ENCODE results near the gene ARHGEF28.

The ARHGEF28 gene

DNA sequence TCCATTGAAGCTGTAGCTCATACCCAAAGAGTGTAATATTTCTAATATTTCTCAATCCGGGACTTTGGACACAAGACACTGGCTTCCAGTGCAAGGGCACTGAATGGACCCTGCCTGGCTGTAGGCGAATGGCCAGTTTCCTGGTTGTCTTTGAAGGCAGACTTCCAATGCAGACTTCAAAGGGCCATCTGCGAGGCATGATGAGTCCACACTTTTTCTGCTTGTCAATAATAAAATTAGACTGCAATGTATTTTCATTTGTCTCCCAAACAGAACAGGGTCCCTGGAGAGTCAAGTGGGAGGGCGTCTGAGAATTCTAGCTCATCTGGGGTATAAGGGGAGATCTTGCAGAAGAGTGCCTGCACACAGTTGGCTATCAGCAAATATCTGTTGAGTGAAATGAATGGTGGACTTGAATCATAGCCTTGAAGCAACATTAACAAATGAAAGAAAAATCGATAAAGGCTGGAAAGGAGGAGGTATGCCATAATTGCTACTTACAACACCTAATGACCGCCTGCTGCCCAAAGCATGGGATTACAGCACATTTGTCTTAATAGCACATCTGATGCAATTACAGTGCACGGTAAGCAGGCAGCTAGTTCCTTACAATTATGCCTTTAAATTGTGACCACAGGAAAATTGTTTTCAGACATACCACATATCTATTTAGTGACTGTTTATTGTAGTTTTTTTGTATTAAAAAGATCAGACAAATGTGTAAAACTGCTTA lies 137.5 kb downstream of the ARHGEF28 start:
- Histone ChIP-seq H3K9me3 (ENCODE audit: control insufficient read depth, insufficient read depth, low read length) (peaks cover 12% of the 10 kb centered on the region), H3K4me1 (ENCODE audit: control insufficient read depth, insufficient read depth, low read length) (no peaks in the 10 kb centered on the region), H3K9ac (ENCODE audit: low read depth, low read length) (no peak overlapping the region), H3K4me3 (ENCODE audit: low read depth, low read length) (no peak overlapping the region), H3K27ac (ENCODE audit: low read depth, low read length) (no peak overlapping the region), H3K27me3 (ENCODE audit: control insufficient read depth, insufficient read depth, low read length) (no peaks in the 10 kb centered on the region), H3K36me3 (ENCODE audit: control insufficient read depth, insufficient read depth, low read length) (no peaks in the 10 kb centered on the region)

DNA sequence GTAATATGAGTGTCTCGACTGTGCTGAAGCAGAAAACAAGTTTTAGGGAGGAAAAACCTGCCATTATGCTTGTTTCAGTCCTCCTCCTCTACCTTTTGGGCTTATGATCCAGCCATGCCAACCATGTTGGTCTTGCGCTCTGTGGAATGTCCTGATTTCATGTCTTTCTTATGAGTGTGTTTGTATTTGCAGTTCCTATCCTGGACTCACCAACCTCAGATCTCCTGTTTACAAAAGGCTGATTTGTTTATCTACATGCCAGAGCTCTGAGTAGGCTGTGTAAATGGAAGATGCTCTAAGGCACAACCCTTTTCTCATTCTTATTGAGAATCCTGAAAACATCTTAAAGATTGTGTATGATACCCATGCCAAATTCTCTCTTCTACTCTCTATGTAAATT lies 138.6 kb downstream of the ARHGEF28 start:
- Histone ChIP-seq H3K36me3 (ENCODE audit: control insufficient read depth, insufficient read depth, low read length) (no peaks in the 10 kb centered on the region), H3K27ac (ENCODE audit: low read depth, low read length) (no peak overlapping the region), H3K4me1 (ENCODE audit: control insufficient read depth, insufficient read depth, low read length) (no peaks in the 10 kb centered on the region), H3K9ac (ENCODE audit: low read depth, low read length) (no peak overlapping the region), H3K9me3 (ENCODE audit: control insufficient read depth, insufficient read depth, low read length) (peaks cover 17% of the 10 kb centered on the region), H3K4me3 (ENCODE audit: low read depth, low read length) (no peak overlapping the region), H3K27me3 (ENCODE audit: control insufficient read depth, insufficient read depth, low read length) (no peaks in the 10 kb centered on the region)

DNA sequence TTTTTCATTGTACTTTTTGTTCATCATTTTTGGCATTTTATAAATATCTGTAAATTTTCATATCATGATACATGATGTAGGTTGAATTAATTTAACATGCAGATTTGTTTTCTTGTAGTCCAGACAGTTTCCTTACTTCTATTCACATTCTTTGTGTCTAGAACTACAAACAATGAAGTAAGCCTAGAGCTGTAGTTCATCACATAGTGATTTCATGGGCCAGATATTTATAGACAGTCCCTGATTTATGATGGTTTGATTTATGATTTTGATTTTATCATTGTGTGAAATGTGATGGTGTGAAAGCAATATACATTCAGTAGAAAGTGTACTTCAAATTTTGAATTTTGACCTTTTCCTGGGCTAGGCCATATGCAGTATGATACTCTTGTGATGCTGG lies 139.0 kb downstream of the ARHGEF28 start:
- no peak overlapping the region for H3K27ac ChIP-seq (ENCODE audit: low read depth, low read length)
- no peaks in the 10 kb centered on the region for H3K27me3 ChIP-seq (ENCODE audit: control insufficient read depth, insufficient read depth, low read length)

DNA sequence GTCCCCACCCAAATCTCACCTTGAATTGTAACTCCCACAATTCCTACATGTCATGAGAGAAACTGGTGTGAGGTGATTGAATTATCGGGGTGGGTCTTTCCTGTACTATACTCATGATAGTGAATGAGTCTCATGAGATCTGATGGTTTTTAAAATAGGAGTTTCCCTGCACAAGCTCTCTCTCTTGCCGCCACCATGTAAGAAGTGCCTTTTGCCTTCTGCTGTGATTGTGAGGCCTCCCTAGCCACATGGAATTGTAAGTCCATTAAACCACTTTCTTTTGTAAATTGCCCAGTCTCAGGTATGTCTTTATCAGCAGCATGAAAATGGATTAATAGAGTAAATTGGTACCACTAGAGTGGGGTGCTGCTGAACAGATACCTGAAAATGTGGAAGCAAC lies 140.9 kb downstream of the ARHGEF28 start:
- Histone ChIP-seq H3K9ac (ENCODE audit: low read depth, low read length) (no peak overlapping the region), H3K4me1 (ENCODE audit: control insufficient read depth, insufficient read depth, low read length) (no peaks in the 10 kb centered on the region), H3K4me3 (ENCODE audit: low read depth, low read length) (no peak overlapping the region), H3K9me3 (ENCODE audit: control insufficient read depth, insufficient read depth, low read length) (peaks cover 17% of the 10 kb centered on the region), H3K36me3 (ENCODE audit: control insufficient read depth, insufficient read depth, low read length) (no peaks in the 10 kb centered on the region), H3K27ac (ENCODE audit: low read depth, low read length) (no peak overlapping the region), H3K27me3 (ENCODE audit: control insufficient read depth, insufficient read depth, low read length) (no peaks in the 10 kb centered on the region)

More for the DNA sequence above, 139.0 kb downstream of the ARHGEF28 start:
- peaks cover 17% of the 10 kb centered on the region for H3K9me3 ChIP-seq (ENCODE audit: control insufficient read depth, insufficient read depth, low read length)
- H3K36me3 ChIP-seq (ENCODE audit: control insufficient read depth, insufficient read depth, low read length), result no peaks in the 10 kb centered on the region
- no peaks in the 10 kb centered on the region for H3K4me1 ChIP-seq (ENCODE audit: control insufficient read depth, insufficient read depth, low read length)
- H3K4me3 ChIP-seq (ENCODE audit: low read depth, low read length), result no peak overlapping the region
- H3K9ac ChIP-seq (ENCODE audit: low read depth, low read length), result no peak overlapping the region

DNA sequence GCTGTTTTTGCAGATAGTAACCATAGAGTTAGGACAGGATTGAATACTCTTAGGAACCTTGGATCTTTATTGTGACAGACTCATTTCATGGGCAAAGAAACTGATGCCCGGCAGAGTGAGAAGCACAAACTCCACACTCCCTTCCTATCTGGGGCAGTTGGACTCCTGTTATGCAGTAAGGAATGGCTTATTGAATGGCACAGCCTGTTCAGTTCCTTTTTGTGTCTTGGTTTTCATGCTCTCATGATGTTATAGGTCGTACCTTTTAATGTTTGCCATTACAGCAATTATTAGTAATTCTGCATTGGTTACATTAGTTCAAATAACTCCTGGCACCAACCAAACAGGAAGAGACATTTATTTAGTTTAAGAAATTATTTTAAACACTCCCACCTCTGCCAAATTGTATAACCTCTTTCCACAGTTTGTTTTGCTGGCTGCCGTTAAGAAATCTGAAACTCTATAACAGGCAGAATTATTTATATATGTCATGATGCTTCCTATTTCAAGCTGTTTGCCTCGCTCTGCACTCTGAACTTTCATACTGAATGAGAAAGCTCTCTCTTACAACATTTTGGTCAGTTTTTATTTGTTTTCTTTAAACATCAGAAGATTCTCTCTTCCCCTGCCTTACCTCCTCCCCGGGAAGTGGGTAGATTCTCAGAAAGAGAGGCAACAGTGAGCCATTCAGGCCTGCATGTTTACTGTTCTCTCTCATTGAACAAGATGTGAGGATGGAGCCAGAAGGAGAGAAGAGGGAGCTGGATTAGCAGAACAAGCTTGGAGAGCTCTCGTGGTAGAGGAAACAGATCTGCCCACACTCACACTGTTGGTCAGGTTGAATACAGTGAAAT lies 144.4 kb downstream of the ARHGEF28 start:
- Histone ChIP-seq H3K27me3 (ENCODE audit: control insufficient read depth, insufficient read depth, low read length) (no peaks in the 10 kb centered on the region), H3K9me3 (ENCODE audit: control insufficient read depth, insufficient read depth, low read length) (peaks cover 17% of the 10 kb centered on the region), H3K27ac (ENCODE audit: low read depth, low read length) (no peak overlapping the region)

DNA sequence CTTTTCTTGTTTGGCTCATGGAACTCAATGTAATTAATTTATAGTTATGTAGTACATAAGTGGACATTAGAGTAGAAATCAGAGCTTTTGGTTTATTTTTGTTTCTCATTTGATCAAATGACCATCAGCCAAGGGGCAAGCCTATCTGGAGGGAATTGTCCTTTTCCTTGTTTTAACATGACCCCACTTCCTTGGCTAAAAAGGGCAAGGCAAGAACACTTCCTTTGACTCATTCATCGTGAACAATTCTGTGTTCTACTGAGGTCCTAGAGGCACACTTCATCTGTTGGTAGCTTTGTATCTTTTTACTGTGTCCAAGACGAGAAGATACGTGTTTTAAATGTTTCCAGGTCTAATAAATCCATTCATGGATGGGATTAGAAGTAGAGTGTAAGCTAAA lies 148.9 kb downstream of the ARHGEF28 start:
- Histone ChIP-seq H3K9me3 (ENCODE audit: control insufficient read depth, insufficient read depth, low read length) (no peaks in the 10 kb centered on the region), H3K4me1 (ENCODE audit: control insufficient read depth, insufficient read depth, low read length) (no peaks in the 10 kb centered on the region), H3K36me3 (ENCODE audit: control insufficient read depth, insufficient read depth, low read length) (no peaks in the 10 kb centered on the region), H3K9ac (ENCODE audit: low read depth, low read length) (no peak overlapping the region), H3K27me3 (ENCODE audit: control insufficient read depth, insufficient read depth, low read length) (no peaks in the 10 kb centered on the region), H3K4me3 (ENCODE audit: low read depth, low read length) (no peak overlapping the region), H3K27ac (ENCODE audit: low read depth, low read length) (no peak overlapping the region)

More for the DNA sequence above, 144.4 kb downstream of the ARHGEF28 start:
- Histone ChIP-seq H3K9ac (ENCODE audit: low read depth, low read length) (no peak overlapping the region), H3K4me1 (ENCODE audit: control insufficient read depth, insufficient read depth, low read length) (no peaks in the 10 kb centered on the region), H3K36me3 (ENCODE audit: control insufficient read depth, insufficient read depth, low read length) (no peaks in the 10 kb centered on the region), H3K4me3 (ENCODE audit: low read depth, low read length) (no peak overlapping the region)

DNA sequence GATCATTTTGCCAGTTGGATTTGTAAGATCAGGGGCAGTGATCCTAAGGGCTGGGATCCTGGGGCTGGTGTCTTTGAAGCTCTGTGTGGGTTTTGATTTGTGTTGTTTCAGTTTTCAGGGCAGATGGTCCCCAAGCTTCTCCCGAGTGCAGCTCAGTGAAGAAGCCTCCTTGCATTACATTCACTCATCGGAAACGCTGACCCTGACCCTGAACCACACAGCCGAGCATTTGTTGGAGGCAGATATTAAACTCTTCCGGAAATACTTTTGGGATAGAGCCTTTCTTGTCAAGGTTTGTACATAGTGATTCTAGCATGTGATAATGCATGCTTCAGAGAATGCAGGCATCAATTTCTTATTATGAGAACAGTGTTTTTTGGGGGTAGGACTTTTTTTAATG lies 150.4 kb downstream of the ARHGEF28 start:
- no peak overlapping the region for H3K4me3 ChIP-seq (ENCODE audit: low read depth, low read length)

DNA sequence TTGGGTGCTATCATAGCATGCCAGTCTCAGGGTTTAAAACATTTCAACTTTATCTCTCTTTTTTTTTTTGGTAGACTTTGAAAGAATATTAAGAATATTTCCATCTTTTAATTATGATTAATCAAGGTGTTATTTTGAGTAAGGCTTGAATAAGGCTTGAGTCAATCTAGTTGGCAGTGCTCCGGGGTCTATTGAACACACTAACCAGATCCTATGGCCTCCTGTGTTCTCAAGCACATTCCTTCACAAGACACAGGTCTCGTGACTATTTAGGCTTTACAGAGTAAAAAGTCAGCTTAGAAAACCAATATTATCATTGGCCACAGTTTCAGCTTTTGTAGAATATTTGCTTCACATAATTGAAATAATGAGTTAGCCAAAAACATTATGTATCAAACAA lies 151.2 kb downstream of the ARHGEF28 start:
- H3K27me3 ChIP-seq (ENCODE audit: control insufficient read depth, insufficient read depth, low read length), result no peaks in the 10 kb centered on the region
- no peaks in the 10 kb centered on the region for H3K9me3 ChIP-seq (ENCODE audit: control insufficient read depth, insufficient read depth, low read length)
- no peaks in the 10 kb centered on the region for H3K4me1 ChIP-seq (ENCODE audit: control insufficient read depth, insufficient read depth, low read length)
- no peak overlapping the region for H3K4me3 ChIP-seq (ENCODE audit: low read depth, low read length)
- no peak overlapping the region for H3K9ac ChIP-seq (ENCODE audit: low read depth, low read length)
- H3K27ac ChIP-seq (ENCODE audit: low read depth, low read length), result no peak overlapping the region
- no peaks in the 10 kb centered on the region for H3K36me3 ChIP-seq (ENCODE audit: control insufficient read depth, insufficient read depth, low read length)

More for the DNA sequence above, 150.4 kb downstream of the ARHGEF28 start:
- H3K27me3 ChIP-seq (ENCODE audit: control insufficient read depth, insufficient read depth, low read length), result no peaks in the 10 kb centered on the region
- H3K4me1 ChIP-seq (ENCODE audit: control insufficient read depth, insufficient read depth, low read length), result no peaks in the 10 kb centered on the region
- H3K27ac ChIP-seq (ENCODE audit: low read depth, low read length), result no peak overlapping the region
- no peaks in the 10 kb centered on the region for H3K9me3 ChIP-seq (ENCODE audit: control insufficient read depth, insufficient read depth, low read length)
- H3K9ac ChIP-seq (ENCODE audit: low read depth, low read length), result no peak overlapping the region
- no peaks in the 10 kb centered on the region for H3K36me3 ChIP-seq (ENCODE audit: control insufficient read depth, insufficient read depth, low read length)

DNA sequence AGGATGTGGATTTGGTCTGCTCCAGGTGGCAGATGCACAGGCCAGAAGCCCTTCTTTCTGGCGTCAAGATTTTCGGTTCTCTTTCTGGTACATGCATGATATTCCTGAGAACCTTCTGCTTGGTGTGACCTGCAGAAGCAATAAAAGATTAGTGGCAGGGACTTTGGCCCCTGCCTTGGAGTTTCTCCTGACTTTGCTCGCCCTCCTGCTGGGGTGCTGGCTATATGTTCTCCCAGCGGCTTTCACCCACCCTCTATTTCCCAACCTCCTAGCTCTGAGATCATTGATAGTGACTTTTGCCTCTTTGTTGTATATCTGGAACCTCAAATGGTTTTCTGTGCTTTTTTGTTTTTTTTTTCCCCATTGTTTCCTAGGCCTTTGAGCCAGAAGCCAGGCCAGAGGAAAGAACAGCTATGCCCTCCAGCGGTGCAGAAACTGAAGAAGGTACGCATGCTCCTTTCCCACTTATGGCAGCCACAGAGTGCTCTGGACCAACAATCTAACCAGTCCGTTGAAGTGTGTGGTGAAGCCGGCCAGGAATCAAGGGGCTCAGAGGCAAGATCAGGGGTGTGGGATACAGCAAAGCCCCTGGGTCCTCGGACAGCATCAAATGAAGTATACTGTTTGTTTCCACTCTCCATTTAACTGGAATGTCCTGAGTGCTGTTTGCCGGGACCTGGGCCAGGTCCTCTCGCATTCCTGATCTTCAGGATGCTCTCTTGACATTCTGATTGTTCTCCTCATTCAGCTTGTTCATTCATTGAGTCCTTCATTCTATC lies 154.5 kb downstream of the ARHGEF28 start:
- no peaks in the 10 kb centered on the region for H3K27me3 ChIP-seq (ENCODE audit: control insufficient read depth, insufficient read depth, low read length)
- no peaks in the 10 kb centered on the region for H3K9me3 ChIP-seq (ENCODE audit: control insufficient read depth, insufficient read depth, low read length)
- H3K4me1 ChIP-seq (ENCODE audit: control insufficient read depth, insufficient read depth, low read length), result no peaks in the 10 kb centered on the region
- no peaks in the 10 kb centered on the region for H3K36me3 ChIP-seq (ENCODE audit: control insufficient read depth, insufficient read depth, low read length)
- H3K4me3 ChIP-seq (ENCODE audit: low read depth, low read length), result no peak overlapping the region
- no peak overlapping the region for H3K9ac ChIP-seq (ENCODE audit: low read depth, low read length)
- no peak overlapping the region for H3K27ac ChIP-seq (ENCODE audit: low read depth, low read length)

DNA sequence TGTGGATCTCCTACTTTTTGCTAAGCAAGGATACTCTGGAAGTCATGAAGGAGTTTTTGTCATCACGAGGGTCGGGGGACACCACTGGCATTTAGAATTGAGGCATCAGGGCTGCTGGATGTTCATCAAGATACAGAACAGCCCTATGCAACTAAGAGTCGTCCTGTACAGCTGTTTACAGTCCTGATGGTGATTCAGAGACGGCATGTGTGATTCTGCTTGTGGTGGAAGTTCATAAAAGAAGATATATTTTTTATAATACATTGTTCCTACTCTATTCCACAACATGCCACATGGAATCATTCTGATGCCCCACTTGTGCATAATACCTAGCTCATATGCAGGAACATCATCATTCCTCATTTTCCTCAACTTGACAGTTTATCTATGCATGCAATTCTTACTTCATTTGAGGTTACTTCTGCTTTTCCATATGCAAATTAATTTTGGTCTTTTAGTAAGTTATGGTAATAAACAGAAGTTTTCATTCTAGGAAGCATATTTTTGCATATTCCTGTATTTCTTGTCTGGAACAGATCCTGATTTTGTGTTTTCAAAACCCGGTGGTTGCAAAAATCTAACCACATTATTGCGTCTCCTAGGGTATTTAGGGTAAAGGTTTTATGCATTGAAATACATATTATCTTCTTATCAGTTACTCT lies 155.2 kb downstream of the ARHGEF28 start:
- H3K4me3 ChIP-seq (ENCODE audit: low read depth, low read length), result no peak overlapping the region
- H3K9me3 ChIP-seq (ENCODE audit: control insufficient read depth, insufficient read depth, low read length), result no peaks in the 10 kb centered on the region
- H3K9ac ChIP-seq (ENCODE audit: low read depth, low read length), result no peak overlapping the region
- H3K4me1 ChIP-seq (ENCODE audit: control insufficient read depth, insufficient read depth, low read length), result no peaks in the 10 kb centered on the region
- H3K27me3 ChIP-seq (ENCODE audit: control insufficient read depth, insufficient read depth, low read length), result no peaks in the 10 kb centered on the region
- no peak overlapping the region for H3K27ac ChIP-seq (ENCODE audit: low read depth, low read length)
- no peaks in the 10 kb centered on the region for H3K36me3 ChIP-seq (ENCODE audit: control insufficient read depth, insufficient read depth, low read length)
